Islet precursor cell (in vitro differentiated cells): ENCODE data around the gene YEATS2.

Experiments used
- DNase-seq: peaks from one replicate; pipeline ENCODE4 v3.0.0-alpha.2; 2018

Gene YEATS2

GRCh38 chr3:183815951-183816475 lies 118.4 kb downstream of the YEATS2 start:
- DNase-seq = no peak

GRCh38 chr3:183816681-183817510 lies 119.3 kb downstream of the YEATS2 start:
- no peak for DNase-seq

- DNase-seq = no peak
Measured at GRCh38 chr3:183817639-183818038, 120.0 kb downstream of the YEATS2 start.

GRCh38 chr3:183818041-183818620 lies 120.5 kb downstream of the YEATS2 start:
- DNase-seq = no peak

GRCh38 chr3:183818706-183819624 lies 121.4 kb downstream of the YEATS2 start:
- no peak for DNase-seq

- no peak for DNase-seq
Measured at GRCh38 chr3:183819831-183820230, 122.2 kb downstream of the YEATS2 start.

GRCh38 chr3:183822631-183823030 lies 125.0 kb downstream of the YEATS2 start:
- DNase-seq = peak; percentile 82

- no peak for DNase-seq
Measured at GRCh38 chr3:183823963-183824362, 126.4 kb downstream of the YEATS2 start.

- peak; percentile 70 for DNase-seq
Measured at GRCh38 chr3:183824761-183825455, 127.3 kb downstream of the YEATS2 start.

GRCh38 chr3:183825456-183826161 lies 128.0 kb downstream of the YEATS2 start, which contains the start of gene MAP6D1:
TSS of gene MAP6D1 (minus strand) at chr3:183825577. CDS start at chr3:183825547, 30 bp downstream.
- DNase-seq = peak; percentile 89

- no peak for DNase-seq
Measured at GRCh38 chr3:183826448-183827250, 129.1 kb downstream of the YEATS2 start.

- DNase-seq = no peak
Measured at GRCh38 chr3:183827809-183828537, 130.4 kb downstream of the YEATS2 start.

- no peak for DNase-seq
Measured at GRCh38 chr3:183828538-183828870, 130.9 kb downstream of the YEATS2 start.

GRCh38 chr3:183829466-183829865 lies 131.9 kb downstream of the YEATS2 start:
- no peak for DNase-seq

- DNase-seq = no peak
Measured at GRCh38 chr3:183830187-183830586, 132.6 kb downstream of the YEATS2 start.

GRCh38 chr3:183833516-183833915 lies 135.9 kb downstream of the YEATS2 start:
- DNase-seq = no peak

- DNase-seq = no peak
Measured at GRCh38 chr3:183837390-183837789, 139.8 kb downstream of the YEATS2 start.

- DNase-seq = no peak
Measured at GRCh38 chr3:183837894-183838293, 140.3 kb downstream of the YEATS2 start.

GRCh38 chr3:183839751-183840150 lies 142.2 kb downstream of the YEATS2 start:
- DNase-seq = no peak

GRCh38 chr3:183844606-183845005 lies 147.0 kb downstream of the YEATS2 start:
- no peak for DNase-seq
